Islet precursor cell (in vitro differentiated cells): ENCODE results near the gene MFN1.

Experiments
- DNase-seq: peaks from one replicate; pipeline ENCODE4 v3.0.0-alpha.2; 2018

The MFN1 gene

GRCh38 chr3:179432451-179432850 lies 84.9 kb downstream of the MFN1 start:
- no peak for DNase-seq

- no peak for DNase-seq
Observed at GRCh38 chr3:179436517-179436916, 89.0 kb downstream of the MFN1 start.

- DNase-seq: no peak
Observed at GRCh38 chr3:179438841-179439240, 91.3 kb downstream of the MFN1 start.
